GM19467 (cell line): ENCODE results near the gene LAMC3.
"Not testable (repeated sequence)": the region's sequence is repeated elsewhere in the genome, so short reads cannot be mapped to it uniquely, and the experiment has no call there.

Experiments used
- ATAC-seq: cut with Tn5 transposase; IDR thresholded peaks from one replicate; pipeline ENCODE4 v1.9.1; 2021; ENCODE audit warnings: mild to moderate bottlenecking, moderate library complexity; ENCODE audit not compliant: unreplicated experiment

LAMC3 gene

DNA sequence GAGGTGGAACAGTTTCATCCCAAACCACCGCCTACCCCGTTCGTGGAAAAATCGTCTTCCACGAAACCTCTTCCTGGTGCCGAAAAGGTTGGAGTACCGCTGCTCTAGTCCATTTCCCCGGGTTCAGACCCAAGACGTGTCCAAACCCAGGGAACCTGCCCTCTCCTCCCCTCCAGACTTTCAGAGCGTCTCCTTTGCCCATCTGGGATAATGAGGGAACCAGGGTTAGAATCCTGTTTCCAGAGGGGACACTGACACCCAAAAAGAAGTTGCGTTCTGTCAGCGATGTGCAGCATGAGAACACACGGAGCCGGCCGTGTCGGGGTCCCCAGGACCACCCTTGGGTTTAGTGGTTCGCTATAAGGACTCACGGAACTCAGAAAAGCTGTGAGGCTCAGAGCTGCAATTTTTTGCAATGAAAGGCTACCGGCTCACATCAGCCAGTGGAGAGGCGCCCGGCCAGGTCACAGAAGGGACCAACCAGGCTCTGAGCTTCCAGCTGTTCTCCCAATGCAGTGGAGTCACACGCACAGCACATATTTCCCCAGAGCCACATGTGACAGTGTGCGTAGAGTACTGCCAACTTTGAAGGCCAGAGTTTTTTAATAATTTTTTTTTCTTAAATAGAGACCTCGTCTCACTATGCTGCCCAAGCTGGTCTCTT lies 19.4 kb downstream of the LAMC3 start:
- no peak for ATAC-seq

- ATAC-seq, result no peak
Observed at GRCh38 chr9:131028931-131029573, 20.1 kb downstream of the LAMC3 start.

- no peak for ATAC-seq
Observed at GRCh38 chr9:131029574-131029952, 20.6 kb downstream of the LAMC3 start.

DNA sequence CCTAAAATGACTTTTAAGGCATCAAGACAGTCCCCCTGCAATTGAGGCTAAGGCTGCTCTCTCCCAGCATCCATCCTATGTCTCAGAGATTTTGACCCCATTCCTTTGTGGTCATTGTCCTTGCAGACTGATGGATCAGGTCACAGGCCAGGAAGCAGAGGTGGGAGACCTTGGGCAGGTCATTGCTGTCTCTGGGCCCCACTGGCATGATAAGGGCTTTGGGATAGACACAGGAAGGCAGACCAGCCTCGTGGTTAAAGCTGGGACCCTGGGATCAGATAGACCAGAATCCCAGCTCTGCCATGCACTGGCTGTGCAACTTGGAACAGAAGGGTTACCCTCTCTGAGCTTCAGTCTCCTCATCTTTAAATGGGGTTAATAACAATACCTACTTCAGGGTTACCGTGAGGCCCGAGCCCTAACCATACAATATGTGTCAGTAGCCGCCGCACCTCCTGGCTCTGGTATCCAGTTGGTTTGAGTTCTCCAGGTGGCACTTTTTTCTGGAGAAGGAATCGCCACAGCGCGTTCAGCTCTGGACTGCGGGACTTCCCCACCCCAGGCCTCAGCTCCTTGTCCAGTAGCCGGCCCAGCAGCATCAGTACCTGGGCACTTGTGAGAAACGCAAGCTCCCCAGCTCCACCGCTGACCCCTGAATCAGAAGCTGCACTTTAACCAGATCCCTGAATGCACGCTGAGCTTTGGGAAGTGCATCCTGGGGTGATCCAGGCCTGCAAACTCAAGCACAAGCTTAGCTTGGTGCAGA lies 21.4 kb downstream of the LAMC3 start:
- no peak for ATAC-seq

DNA sequence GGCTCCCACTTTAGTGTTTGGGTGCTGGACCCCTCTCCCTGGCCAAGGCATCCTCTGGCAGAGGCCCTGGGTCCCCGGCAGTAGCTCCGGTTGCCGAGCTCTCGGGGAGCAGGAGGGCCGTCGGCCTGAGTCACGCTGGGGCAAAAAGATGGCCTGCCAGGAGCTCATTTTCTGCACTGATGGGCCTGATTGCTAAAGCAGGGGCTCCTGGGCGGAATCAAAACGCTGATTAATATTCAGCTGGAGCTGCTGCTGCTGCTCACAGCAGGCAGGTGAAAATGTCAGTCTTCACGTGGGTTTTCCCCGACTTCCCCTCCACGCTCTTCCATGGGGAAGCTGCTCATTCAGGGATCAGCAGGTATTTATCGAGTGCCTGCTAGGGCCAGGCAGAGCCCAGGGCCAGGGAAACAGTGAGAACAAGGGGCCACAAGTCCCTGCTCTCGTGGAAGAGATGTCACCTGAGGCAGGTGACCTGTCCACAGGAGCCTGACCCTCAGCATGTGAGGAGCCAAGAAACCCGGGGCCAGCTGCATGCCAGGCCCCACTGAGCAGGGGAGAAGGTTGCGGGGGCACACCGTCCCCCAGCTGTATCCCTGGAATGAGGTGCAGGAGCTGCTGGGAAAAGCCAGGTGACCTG lies 22.1 kb downstream of the LAMC3 start:
- ATAC-seq, result no peak

DNA sequence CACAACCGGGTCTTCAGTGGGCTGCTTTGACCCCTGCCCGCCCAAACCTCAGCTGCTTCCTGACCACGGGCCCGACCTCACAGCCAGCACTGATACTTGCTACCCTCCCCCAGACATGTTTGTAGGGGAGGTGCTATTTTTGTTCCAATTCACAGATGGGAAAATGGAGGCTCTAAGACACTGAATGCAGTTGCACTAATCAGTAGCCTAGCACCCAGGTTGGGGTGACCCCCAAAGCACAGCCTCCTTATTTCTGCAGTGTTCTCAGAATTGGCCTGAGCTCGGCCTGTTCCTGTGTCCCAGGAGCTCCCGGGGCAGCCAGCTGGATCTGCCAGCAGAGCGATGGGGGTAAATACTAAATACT lies 22.6 kb downstream of the LAMC3 start:
- ATAC-seq, result no peak

GRCh38 chr9:131032384-131032783 lies 23.4 kb downstream of the LAMC3 start:
- no peak for ATAC-seq

- ATAC-seq, result no peak
Observed at GRCh38 chr9:131033269-131034224, 24.6 kb downstream of the LAMC3 start.

DNA sequence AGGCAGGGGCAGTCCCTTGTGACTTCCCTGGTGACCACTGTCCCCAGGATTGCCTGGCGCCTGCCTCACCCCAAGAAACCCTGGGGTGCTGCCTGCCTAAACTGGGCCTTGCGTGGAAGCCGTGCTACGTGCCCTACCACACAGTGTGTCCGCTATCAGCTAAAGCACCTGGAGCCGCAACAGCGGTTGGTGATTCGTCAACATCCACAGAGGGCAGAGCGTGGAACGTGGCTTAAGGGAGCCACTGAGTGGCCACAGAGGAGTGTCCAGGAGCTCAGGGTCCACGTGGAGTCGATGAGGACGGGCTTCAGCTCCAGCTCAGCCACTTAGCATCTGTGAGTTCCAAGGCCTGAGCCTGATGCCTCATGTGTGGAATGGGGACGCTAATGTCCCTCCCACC lies 25.3 kb downstream of the LAMC3 start:
- no peak for ATAC-seq

- not testable (repeated sequence) for ATAC-seq
Observed at GRCh38 chr9:131034749-131035148, 25.8 kb downstream of the LAMC3 start.

DNA sequence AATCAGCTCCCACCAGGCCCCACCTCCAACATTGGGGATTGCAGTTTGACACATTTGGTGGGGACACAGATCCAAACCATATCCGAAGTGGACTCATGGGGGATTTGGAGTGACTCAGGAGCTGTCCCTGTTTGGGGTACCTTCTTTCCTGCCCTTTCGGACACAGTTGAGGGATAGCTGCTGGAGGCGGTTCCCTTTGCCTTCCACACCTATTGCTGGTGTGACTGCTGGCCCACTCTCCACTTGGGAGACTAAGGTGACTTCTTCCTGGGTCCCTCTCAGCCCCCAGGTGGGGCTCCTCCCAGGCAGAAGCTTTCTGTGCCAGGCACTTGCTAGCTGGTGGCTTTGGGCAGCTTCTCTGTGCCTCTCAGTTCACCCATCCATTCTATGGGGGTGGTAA lies 26.6 kb downstream of the LAMC3 start:
- no peak for ATAC-seq

DNA sequence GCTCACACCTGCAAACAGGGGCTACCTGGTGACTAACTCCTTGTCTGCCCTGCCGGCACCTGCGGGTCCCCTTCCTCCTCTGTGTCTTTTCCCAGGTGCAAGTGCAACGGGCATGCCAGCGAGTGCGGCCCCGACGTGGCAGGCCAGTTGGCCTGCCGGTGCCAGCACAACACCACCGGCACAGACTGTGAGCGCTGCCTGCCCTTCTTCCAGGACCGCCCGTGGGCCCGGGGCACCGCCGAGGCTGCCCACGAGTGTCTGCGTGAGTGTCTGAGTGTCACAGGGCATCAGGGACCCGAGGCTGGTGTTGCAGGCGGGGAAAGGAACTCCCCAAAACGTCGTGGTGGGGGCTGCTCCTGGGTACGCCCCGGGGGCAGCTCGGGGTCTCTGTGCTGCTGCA lies 27.1 kb downstream of the LAMC3 start:
- ATAC-seq, result no peak

GRCh38 chr9:131036529-131037334 lies 27.8 kb downstream of the LAMC3 start:
- ATAC-seq, result no peak

DNA sequence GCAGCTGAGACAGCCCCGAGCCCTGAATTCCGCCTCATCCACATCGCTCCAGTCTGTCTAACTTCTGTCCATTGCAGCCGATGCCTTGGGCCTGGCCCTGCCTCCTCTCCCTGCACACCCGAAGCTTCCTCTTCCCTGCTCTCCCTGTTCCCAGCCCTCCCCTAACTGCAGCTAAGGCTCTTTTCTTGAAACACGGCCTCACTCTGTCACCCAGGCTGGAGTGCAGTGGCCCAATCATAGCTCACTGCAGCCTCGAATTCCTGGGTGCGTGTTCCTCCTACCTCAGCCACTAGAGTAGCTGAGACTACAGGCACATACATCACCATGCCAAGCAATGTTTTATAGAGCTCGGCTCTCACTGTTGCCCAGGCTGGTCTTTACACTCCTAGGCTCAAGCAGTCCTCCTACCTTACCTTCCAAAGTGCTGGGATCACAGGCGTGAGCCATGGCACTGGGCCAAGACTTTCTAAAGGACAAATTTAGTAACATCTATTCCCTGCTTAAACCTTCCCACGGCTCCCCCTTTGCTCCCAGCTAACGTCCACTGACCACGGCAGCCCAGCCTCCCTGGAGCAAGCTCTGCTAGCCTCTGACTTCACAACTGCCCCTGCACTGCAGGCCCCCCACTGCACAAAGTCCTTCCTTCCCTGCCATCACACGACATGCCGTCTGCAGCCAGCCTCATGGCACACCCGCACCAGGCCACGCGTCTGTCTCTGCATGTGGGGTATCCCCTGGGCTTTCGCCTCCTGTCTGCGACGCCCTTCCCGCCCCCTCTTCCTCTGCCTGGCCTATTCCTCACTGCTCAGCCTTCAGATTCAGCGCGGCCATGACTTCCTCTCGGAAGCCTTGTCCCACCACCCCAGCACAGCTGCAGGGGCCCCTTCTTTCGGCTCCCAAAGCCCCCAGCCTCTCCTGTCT lies 28.6 kb downstream of the LAMC3 start:
- no peak for ATAC-seq

- no peak for ATAC-seq
Observed at GRCh38 chr9:131038256-131039128, 29.5 kb downstream of the LAMC3 start.

GRCh38 chr9:131039129-131039954 lies 30.4 kb downstream of the LAMC3 start:
- no peak for ATAC-seq

- ATAC-seq, result no peak
Observed at GRCh38 chr9:131042666-131043065, 33.7 kb downstream of the LAMC3 start.
